K562 (cell line): Measurements from ENCODE around the gene ASXL2. TPM values are rescaled to one million over a fixed set of nuclear protein-coding genes. Genes with fewer than 3 reads are reported as not detected.
A peak's percentile ranks its signal among the peaks of the same experiment; 100 is the strongest.

Experiments
- BCOR ChIP-seq: fragments of 450-650 bp; IDR thresholded peaks from 2 replicates; pipeline ENCODE4 v1.6.1; 2016
- CBX5 ChIP-seq: IDR thresholded peaks from 2 replicates; pipeline ENCODE4 v1.6.1; 2014; ENCODE audit warnings: low read depth, borderline replicate concordance
- DPF2 ChIP-seq: fragments of 450-650 bp; IDR thresholded peaks from 2 replicates; pipeline ENCODE4 v1.6.1; 2016
- EZH2 ChIP-seq: IDR thresholded peaks from 2 replicates; pipeline ENCODE4 v1.6.1; 2012; ENCODE audit warnings: low read depth, mild to moderate bottlenecking, inconsistent platforms, low read length, borderline replicate concordance
- KAT8 ChIP-seq: fragments of 450-650 bp; IDR thresholded peaks from 2 replicates; pipeline ENCODE4 v1.6.1; 2016; ENCODE audit warnings: low read depth, mild to moderate bottlenecking
- KLF6 ChIP-seq: fragments of 250-450 bp; sonication (Bioruptor Pico); IDR thresholded peaks from 2 replicates; pipeline ENCODE4 v1.4.0; 2020; ENCODE audit warnings: mild to moderate bottlenecking, moderate library complexity, borderline replicate concordance
- PCBP2 ChIP-seq: fragments of 200-400 bp; formaldehyde crosslinking; IDR thresholded peaks from 2 replicates; pipeline ENCODE4 v1.6.1; 2018; ENCODE audit warnings: low read length, low read depth, mild to moderate bottlenecking, moderate library complexity; ENCODE audit not compliant: poor library complexity, severe bottlenecking
- RB1 ChIP-seq: fragments of 450-650 bp; IDR thresholded peaks from 2 replicates; pipeline ENCODE4 v1.6.1; 2017; ENCODE audit warnings: low read depth, mild to moderate bottlenecking
- RBM17 ChIP-seq: fragments of 200-400 bp; formaldehyde crosslinking; IDR thresholded peaks from 2 replicates; pipeline ENCODE4 v1.6.1; 2017; ENCODE audit warnings: low read depth, mild to moderate bottlenecking, low read length, borderline replicate concordance
- ZKSCAN3 ChIP-seq: fragments of 250-450 bp; sonication (Bioruptor Pico); IDR thresholded peaks from 2 replicates; pipeline ENCODE4 v1.4.0; 2020
- ZNF184 ChIP-seq: sonication (generic); formaldehyde crosslinking; IDR thresholded peaks from 2 replicates; pipeline ENCODE4 v1.5.0; 2020; ENCODE audit warnings: missing genetic modification reagents
- ZNF449 ChIP-seq: fragments of 250-450 bp; sonication (Bioruptor Pico); IDR thresholded peaks from 2 replicates; pipeline ENCODE4 v1.8.0; 2022; ENCODE audit warnings: moderate library complexity, mild to moderate bottlenecking, inconsistent platforms
- ZNF512 ChIP-seq: IDR thresholded peaks from 2 replicates; pipeline ENCODE4 v1.6.1; 2016; ENCODE audit warnings: missing genetic modification characterization, missing compliant biosample characterization
- polyA plus RNA-seq, 8 experiments: library from polyadenylated mRNA; depleted of rRNA in 4 of 8; stranded (reverse) in 5 of 8; unstranded in 3 of 8; fragments of >200 nt; fragmentation: Nextera tagmentation in 2 of 8; fragmentation: Illumina TruSeq in 1 of 8; extraction: Ambion mirVana in 2 of 8; extraction: Trizol in 1 of 8; gene quantifications; 2 replicates each; pipeline versions ENCODE4 v1.2.1 to v1.2.3, GENCODE V29; 2011 to 2014; ENCODE audit warnings: inconsistent platforms in 1 of 8, missing spikeins in 1 of 8
- total RNA-seq, 7 experiments: library from RNA; depleted of rRNA in 6 of 7; stranded (reverse); fragments of >200 nt in 6 of 7; fragmentation: Illumina TruSeq in 2 of 7; extraction: Trizol in 2 of 7; gene quantifications; 2 replicates each; pipeline versions ENCODE4 v1.2.1 to v1.2.3, GENCODE V29; 2011 to 2021; ENCODE audit warnings: low replicate concordance in 1 of 7
- TF ChIP-seq, protein P1 (sequence below): fragments of 200-600 bp; sonication (generic); IDR thresholded peaks from one replicate; pipeline ENCODE4 v1.6.1; 2012; ENCODE audit warnings: mild to moderate bottlenecking, low read depth, low read length, inconsistent platforms

The ASXL2 gene
- total and polyA plus RNA-seq, 9 of the 15 experiments (the other 6 are each of a cell fraction or from before 2014, with no cell fraction given), result 2.2 to 25.9 (median 9.0) TPM

- TF ChIP-seq ZNF184, result no peak
- TF ChIP-seq CBX5, result no peak
- TF ChIP-seq KLF6 (CRISPR knock-in tag), result no peak
- TF ChIP-seq DPF2, result no peak
- TF ChIP-seq ZKSCAN3, result no peak
- no peak for TF ChIP-seq RBM17
- no peak for TF ChIP-seq ZNF449 (CRISPR knock-in tag)
- TF ChIP-seq RB1, result peak; percentile 67
- TF ChIP-seq, protein P1, sequence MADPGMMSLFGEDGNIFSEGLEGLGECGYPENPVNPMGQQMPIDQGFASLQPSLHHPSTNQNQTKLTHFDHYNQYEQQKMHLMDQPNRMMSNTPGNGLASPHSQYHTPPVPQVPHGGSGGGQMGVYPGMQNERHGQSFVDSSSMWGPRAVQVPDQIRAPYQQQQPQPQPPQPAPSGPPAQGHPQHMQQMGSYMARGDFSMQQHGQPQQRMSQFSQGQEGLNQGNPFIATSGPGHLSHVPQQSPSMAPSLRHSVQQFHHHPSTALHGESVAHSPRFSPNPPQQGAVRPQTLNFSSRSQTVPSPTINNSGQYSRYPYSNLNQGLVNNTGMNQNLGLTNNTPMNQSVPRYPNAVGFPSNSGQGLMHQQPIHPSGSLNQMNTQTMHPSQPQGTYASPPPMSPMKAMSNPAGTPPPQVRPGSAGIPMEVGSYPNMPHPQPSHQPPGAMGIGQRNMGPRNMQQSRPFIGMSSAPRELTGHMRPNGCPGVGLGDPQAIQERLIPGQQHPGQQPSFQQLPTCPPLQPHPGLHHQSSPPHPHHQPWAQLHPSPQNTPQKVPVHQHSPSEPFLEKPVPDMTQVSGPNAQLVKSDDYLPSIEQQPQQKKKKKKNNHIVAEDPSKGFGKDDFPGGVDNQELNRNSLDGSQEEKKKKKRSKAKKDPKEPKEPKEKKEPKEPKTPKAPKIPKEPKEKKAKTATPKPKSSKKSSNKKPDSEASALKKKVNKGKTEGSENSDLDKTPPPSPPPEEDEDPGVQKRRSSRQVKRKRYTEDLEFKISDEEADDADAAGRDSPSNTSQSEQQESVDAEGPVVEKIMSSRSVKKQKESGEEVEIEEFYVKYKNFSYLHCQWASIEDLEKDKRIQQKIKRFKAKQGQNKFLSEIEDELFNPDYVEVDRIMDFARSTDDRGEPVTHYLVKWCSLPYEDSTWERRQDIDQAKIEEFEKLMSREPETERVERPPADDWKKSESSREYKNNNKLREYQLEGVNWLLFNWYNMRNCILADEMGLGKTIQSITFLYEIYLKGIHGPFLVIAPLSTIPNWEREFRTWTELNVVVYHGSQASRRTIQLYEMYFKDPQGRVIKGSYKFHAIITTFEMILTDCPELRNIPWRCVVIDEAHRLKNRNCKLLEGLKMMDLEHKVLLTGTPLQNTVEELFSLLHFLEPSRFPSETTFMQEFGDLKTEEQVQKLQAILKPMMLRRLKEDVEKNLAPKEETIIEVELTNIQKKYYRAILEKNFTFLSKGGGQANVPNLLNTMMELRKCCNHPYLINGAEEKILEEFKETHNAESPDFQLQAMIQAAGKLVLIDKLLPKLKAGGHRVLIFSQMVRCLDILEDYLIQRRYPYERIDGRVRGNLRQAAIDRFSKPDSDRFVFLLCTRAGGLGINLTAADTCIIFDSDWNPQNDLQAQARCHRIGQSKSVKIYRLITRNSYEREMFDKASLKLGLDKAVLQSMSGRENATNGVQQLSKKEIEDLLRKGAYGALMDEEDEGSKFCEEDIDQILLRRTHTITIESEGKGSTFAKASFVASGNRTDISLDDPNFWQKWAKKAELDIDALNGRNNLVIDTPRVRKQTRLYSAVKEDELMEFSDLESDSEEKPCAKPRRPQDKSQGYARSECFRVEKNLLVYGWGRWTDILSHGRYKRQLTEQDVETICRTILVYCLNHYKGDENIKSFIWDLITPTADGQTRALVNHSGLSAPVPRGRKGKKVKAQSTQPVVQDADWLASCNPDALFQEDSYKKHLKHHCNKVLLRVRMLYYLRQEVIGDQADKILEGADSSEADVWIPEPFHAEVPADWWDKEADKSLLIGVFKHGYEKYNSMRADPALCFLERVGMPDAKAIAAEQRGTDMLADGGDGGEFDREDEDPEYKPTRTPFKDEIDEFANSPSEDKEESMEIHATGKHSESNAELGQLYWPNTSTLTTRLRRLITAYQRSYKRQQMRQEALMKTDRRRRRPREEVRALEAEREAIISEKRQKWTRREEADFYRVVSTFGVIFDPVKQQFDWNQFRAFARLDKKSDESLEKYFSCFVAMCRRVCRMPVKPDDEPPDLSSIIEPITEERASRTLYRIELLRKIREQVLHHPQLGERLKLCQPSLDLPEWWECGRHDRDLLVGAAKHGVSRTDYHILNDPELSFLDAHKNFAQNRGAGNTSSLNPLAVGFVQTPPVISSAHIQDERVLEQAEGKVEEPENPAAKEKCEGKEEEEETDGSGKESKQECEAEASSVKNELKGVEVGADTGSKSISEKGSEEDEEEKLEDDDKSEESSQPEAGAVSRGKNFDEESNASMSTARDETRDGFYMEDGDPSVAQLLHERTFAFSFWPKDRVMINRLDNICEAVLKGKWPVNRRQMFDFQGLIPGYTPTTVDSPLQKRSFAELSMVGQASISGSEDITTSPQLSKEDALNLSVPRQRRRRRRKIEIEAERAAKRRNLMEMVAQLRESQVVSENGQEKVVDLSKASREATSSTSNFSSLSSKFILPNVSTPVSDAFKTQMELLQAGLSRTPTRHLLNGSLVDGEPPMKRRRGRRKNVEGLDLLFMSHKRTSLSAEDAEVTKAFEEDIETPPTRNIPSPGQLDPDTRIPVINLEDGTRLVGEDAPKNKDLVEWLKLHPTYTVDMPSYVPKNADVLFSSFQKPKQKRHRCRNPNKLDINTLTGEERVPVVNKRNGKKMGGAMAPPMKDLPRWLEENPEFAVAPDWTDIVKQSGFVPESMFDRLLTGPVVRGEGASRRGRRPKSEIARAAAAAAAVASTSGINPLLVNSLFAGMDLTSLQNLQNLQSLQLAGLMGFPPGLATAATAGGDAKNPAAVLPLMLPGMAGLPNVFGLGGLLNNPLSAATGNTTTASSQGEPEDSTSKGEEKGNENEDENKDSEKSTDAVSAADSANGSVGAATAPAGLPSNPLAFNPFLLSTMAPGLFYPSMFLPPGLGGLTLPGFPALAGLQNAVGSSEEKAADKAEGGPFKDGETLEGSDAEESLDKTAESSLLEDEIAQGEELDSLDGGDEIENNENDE, result no peak
- TF ChIP-seq EZH2, result no peak
- TF ChIP-seq KAT8, result no peak
- TF ChIP-seq ZNF512 (tag), result no peak
- no peak for TF ChIP-seq PCBP2
- TF ChIP-seq BCOR, result no peak
Observed at GRCh38 chr2:25878361-25879132, at the start of gene ASXL2 (continued).
